ENCODE data around the gene SLC35G1.

DNA sequence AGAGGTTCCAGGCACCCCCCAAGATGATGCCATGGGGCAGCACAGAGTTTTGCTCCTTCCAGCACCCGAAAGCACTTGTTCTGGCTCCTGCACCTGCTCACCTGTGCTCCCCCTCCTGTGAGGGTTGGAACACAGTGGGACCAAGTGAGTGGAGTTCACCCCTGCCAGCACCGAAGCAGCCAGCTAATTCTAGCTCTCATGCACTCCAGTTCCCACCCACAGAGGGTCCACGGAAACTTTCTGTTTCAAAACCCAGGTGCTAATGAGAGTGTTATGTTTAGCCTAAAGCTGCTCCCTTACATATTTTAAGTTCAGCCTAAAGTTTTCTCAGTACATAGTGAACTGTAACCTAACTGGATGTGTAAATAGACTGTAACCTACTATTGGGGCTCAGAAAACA is 42.6 kb upstream of the SLC35G1 start:
- TF ChIP-seq POLR2AphosphoS5 (IDR thresholded peaks at IDR 0.05; ENCODE audit: borderline replicate concordance, low read depth, low read length) = no peak
- TF ChIP-seq EZH2 (IDR thresholded peaks at IDR 0.05) = no peak
- no peak for TF ChIP-seq FOXP2 (optimal IDR thresholded peaks at IDR 0.05; ENCODE audit: control extremely low read depth, extremely low read length, insufficient read depth)
